SK-N-SH treated with all-trans-retinoic acid at 6 μM for 48 hours (cell line): ENCODE results near the gene GGNBP2.

Experiments
- ATAC-seq: fragments of 200-7000 bp; cut with Tn5 transposase; 3 replicates; pipeline ENCODE4 v1.9.1; 2020; ENCODE audit warnings: mild to moderate bottlenecking, moderate library complexity
- ARNTL ChIP-seq: fragments of 450-650 bp; formaldehyde crosslinking; IDR thresholded peaks from 2 replicates; pipeline ENCODE4 v1.5.0; 2020; ENCODE audit warnings: low read depth, mild to moderate bottlenecking, moderate library complexity, borderline replicate concordance
- ESRRG ChIP-seq: fragments of 250-450 bp; sonication (Bioruptor Pico); IDR thresholded peaks from 2 replicates; pipeline ENCODE4 v1.6.1; 2021; ENCODE audit warnings: mild to moderate bottlenecking
- GLIS3 ChIP-seq: fragments of 250-450 bp; sonication (Bioruptor Pico); IDR thresholded peaks from 2 replicates; pipeline ENCODE4 v1.5.0; 2020; ENCODE audit warnings: mild to moderate bottlenecking, moderate library complexity
- ISL1 ChIP-seq: fragments of 250-450 bp; sonication (Bioruptor Pico); IDR thresholded peaks from 2 replicates; pipeline ENCODE4 v2.1.2; 2022; ENCODE audit warnings: mild to moderate bottlenecking, moderate library complexity
- OSR1 ChIP-seq: fragments of 250-450 bp; sonication (Bioruptor Pico); IDR thresholded peaks from 2 replicates; pipeline ENCODE4 v1.8.0; 2022; ENCODE audit warnings: moderate library complexity, mild to moderate bottlenecking, inconsistent platforms
- RARB ChIP-seq: fragments of 250-450 bp; sonication (Bioruptor Pico); IDR thresholded peaks from 2 replicates; pipeline ENCODE4 v1.8.0; 2021; ENCODE audit warnings: mild to moderate bottlenecking, moderate library complexity
- SNAI2 ChIP-seq: fragments of 250-450 bp; sonication (Bioruptor Pico); IDR thresholded peaks from 2 replicates; pipeline ENCODE4 v1.5.0; 2020; ENCODE audit warnings: mild to moderate bottlenecking, moderate library complexity
- TCF4 ChIP-seq: fragments of 250-450 bp; sonication (Bioruptor Pico); IDR thresholded peaks from 2 replicates; pipeline ENCODE4 v1.8.0; 2021; ENCODE audit warnings: mild to moderate bottlenecking, moderate library complexity, borderline replicate concordance
- TOX ChIP-seq: fragments of 250-450 bp; sonication (Bioruptor Pico); IDR thresholded peaks from 2 replicates; pipeline ENCODE4 v1.8.0; 2021; ENCODE audit warnings: mild to moderate bottlenecking, moderate library complexity, borderline replicate concordance
- ZFP3 ChIP-seq: fragments of 250-450 bp; sonication (Bioruptor Pico); IDR thresholded peaks from 2 replicates; pipeline ENCODE4 v1.5.0; 2020; ENCODE audit warnings: mild to moderate bottlenecking, moderate library complexity
- ZFP30 ChIP-seq: fragments of 450-650 bp; formaldehyde crosslinking; IDR thresholded peaks from 2 replicates; pipeline ENCODE4 v1.5.0; 2022; ENCODE audit warnings: mild to moderate bottlenecking, moderate library complexity
- ZNF565 ChIP-seq: fragments of 450-650 bp; formaldehyde crosslinking; conservative IDR thresholded peaks from 2 replicates; pipeline ENCODE4 v1.5.0; 2020; ENCODE audit warnings: low read depth, mild to moderate bottlenecking, moderate library complexity
- ZNF70 ChIP-seq: fragments of 450-650 bp; formaldehyde crosslinking; IDR thresholded peaks from 2 replicates; pipeline ENCODE4 v1.5.0; 2020; ENCODE audit warnings: mild to moderate bottlenecking, moderate library complexity
- ZNF8 ChIP-seq: fragments of 450-650 bp; formaldehyde crosslinking; IDR thresholded peaks from 2 replicates; pipeline ENCODE4 v1.5.0; 2020; ENCODE audit warnings: mild to moderate bottlenecking, moderate library complexity
- TF ChIP-seq, protein P1 (sequence below): fragments of 250-450 bp; sonication (Bioruptor Pico); IDR thresholded peaks from 2 replicates; pipeline ENCODE4 v1.8.0; 2020; ENCODE audit warnings: mild to moderate bottlenecking, moderate library complexity, borderline replicate concordance
- TF ChIP-seq, protein P2 (sequence below): fragments of 250-450 bp; sonication (Bioruptor Pico); IDR thresholded peaks from 2 replicates; pipeline ENCODE4 v1.8.0; 2021; ENCODE audit warnings: low read depth, mild to moderate bottlenecking, moderate library complexity, borderline replicate concordance
- TF ChIP-seq, protein P3 (sequence below): fragments of 250-450 bp; sonication (Bioruptor Pico); IDR thresholded peaks from 2 replicates; pipeline ENCODE4 v1.5.1; 2020; ENCODE audit warnings: low read depth, mild to moderate bottlenecking, moderate library complexity
- TF ChIP-seq, protein P4 (sequence below): fragments of 250-450 bp; sonication (Bioruptor Pico); IDR thresholded peaks from 2 replicates; pipeline ENCODE4 v1.5.0; 2020; ENCODE audit warnings: mild to moderate bottlenecking, moderate library complexity
- TF ChIP-seq, protein P5 (sequence below): fragments of 250-450 bp; sonication (Bioruptor Pico); IDR thresholded peaks from 2 replicates; pipeline ENCODE4 v1.5.1; 2021; ENCODE audit warnings: mild to moderate bottlenecking, moderate library complexity

GGNBP2 gene

DNA sequence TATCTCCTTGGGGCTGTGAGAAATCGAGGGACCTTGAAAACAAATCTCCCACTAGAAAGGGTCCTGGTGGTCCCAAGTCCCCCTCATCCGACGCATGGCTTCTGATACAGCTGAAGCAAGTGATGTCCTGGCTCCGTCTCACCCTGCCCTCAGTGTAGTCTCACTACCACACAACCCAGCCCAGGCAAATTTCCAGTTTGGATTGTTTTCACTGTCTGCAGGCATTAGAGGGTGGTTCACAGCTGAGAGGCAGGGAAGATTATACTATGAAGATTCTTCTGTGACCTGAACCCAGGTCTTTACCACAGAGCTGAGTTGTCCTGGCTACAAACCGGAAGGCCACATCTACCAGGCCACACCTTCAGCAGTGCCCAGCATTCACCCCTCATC lies 40.6 kb upstream of the GGNBP2 start:
- TF ChIP-seq ESRRG (CRISPR knock-in tag), result no peak
- TF ChIP-seq, protein P1, sequence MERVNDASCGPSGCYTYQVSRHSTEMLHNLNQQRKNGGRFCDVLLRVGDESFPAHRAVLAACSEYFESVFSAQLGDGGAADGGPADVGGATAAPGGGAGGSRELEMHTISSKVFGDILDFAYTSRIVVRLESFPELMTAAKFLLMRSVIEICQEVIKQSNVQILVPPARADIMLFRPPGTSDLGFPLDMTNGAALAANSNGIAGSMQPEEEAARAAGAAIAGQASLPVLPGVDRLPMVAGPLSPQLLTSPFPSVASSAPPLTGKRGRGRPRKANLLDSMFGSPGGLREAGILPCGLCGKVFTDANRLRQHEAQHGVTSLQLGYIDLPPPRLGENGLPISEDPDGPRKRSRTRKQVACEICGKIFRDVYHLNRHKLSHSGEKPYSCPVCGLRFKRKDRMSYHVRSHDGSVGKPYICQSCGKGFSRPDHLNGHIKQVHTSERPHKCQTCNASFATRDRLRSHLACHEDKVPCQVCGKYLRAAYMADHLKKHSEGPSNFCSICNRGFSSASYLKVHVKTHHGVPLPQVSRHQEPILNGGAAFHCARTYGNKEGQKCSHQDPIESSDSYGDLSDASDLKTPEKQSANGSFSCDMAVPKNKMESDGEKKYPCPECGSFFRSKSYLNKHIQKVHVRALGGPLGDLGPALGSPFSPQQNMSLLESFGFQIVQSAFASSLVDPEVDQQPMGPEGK (CRISPR knock-in tag), result no peak
- no peak for ATAC-seq

DNA sequence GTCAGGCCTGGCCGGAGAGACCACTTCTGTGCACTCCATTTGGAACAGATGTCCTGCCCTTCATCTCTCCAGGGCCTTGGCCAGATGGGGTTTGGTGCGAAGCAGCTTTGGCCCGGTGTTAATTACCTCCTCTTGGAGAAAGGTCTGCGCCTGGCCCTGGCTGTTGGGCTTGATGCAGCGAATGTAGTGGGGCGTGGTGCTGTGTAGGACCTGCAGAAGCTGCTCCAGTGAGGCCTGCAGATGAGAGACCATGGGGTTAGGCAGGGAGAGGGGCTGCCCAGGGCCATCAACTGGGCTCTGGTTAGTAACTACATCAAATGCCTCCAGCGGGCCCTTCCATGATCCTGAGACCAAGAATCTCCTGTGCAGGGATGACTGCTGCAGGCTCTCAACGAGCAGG lies 39.5 kb upstream of the GGNBP2 start:
- no peak for ATAC-seq
- TF ChIP-seq ZNF70, result no peak
- no peak for TF ChIP-seq ESRRG (CRISPR knock-in tag)
- TF ChIP-seq ZNF565 (CRISPR knock-in tag), result no peak
- TF ChIP-seq GLIS3 (CRISPR knock-in tag), result no peak
- no peak for TF ChIP-seq ZFP30 (CRISPR knock-in tag)
- TF ChIP-seq SNAI2 (CRISPR knock-in tag), result no peak
- TF ChIP-seq OSR1 (CRISPR knock-in tag), result no peak
- TF ChIP-seq, protein P2, sequence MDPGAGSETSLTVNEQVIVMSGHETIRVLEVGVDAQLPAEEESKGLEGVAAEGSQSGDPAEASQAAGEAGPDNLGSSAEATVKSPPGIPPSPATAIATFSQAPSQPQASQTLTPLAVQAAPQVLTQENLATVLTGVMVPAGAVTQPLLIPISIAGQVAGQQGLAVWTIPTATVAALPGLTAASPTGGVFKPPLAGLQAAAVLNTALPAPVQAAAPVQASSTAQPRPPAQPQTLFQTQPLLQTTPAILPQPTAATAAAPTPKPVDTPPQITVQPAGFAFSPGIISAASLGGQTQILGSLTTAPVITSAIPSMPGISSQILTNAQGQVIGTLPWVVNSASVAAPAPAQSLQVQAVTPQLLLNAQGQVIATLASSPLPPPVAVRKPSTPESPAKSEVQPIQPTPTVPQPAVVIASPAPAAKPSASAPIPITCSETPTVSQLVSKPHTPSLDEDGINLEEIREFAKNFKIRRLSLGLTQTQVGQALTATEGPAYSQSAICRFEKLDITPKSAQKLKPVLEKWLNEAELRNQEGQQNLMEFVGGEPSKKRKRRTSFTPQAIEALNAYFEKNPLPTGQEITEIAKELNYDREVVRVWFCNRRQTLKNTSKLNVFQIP, result no peak

DNA sequence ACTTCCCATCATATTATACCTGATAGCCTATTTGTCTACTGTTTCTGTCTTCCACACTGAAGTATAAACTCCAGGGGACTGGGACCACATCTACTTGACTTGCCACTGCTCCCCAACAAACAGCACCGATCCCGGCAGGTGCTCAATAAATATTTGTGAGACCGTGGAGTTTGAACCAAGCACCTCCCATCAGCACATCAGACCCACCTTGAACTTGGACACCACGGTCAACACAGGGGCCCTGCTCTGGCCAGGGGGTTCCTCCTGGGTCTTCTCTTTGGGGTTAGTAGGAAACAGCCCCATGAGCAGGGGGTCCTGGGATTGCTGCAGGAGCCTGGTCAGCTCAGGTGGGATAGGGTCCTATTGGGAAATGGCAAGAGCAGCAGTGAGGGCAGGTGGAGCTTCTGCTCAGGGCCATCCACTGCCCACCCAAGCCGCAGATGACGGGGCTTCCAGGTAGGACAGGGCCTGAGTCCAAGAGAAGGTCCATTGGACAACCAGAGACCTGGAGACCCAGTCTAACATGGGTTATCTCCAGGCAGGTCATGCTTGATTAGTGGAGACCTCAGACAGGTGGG lies 38.4 kb upstream of the GGNBP2 start:
- TF ChIP-seq, protein P3, sequence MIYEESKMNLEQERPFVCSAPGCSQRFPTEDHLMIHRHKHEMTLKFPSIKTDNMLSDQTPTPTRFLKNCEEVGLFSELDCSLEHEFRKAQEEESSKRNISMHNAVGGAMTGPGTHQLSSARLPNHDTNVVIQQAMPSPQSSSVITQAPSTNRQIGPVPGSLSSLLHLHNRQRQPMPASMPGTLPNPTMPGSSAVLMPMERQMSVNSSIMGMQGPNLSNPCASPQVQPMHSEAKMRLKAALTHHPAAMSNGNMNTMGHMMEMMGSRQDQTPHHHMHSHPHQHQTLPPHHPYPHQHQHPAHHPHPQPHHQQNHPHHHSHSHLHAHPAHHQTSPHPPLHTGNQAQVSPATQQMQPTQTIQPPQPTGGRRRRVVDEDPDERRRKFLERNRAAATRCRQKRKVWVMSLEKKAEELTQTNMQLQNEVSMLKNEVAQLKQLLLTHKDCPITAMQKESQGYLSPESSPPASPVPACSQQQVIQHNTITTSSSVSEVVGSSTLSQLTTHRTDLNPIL, result no peak
- TF ChIP-seq, protein P1 (CRISPR knock-in tag), result no peak
- TF ChIP-seq, protein P4, sequence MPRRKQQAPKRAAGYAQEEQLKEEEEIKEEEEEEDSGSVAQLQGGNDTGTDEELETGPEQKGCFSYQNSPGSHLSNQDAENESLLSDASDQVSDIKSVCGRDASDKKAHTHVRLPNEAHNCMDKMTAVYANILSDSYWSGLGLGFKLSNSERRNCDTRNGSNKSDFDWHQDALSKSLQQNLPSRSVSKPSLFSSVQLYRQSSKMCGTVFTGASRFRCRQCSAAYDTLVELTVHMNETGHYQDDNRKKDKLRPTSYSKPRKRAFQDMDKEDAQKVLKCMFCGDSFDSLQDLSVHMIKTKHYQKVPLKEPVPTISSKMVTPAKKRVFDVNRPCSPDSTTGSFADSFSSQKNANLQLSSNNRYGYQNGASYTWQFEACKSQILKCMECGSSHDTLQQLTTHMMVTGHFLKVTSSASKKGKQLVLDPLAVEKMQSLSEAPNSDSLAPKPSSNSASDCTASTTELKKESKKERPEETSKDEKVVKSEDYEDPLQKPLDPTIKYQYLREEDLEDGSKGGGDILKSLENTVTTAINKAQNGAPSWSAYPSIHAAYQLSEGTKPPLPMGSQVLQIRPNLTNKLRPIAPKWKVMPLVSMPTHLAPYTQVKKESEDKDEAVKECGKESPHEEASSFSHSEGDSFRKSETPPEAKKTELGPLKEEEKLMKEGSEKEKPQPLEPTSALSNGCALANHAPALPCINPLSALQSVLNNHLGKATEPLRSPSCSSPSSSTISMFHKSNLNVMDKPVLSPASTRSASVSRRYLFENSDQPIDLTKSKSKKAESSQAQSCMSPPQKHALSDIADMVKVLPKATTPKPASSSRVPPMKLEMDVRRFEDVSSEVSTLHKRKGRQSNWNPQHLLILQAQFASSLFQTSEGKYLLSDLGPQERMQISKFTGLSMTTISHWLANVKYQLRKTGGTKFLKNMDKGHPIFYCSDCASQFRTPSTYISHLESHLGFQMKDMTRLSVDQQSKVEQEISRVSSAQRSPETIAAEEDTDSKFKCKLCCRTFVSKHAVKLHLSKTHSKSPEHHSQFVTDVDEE, result no peak
- TF ChIP-seq ZNF8 (CRISPR knock-in tag) (no peak), RARB (CRISPR knock-in tag) (no peak), ZNF565 (CRISPR knock-in tag) (no peak), TOX (CRISPR knock-in tag) (no peak), ISL1 (CRISPR knock-in tag) (no peak), ARNTL (no peak), ZNF70 (no peak), ESRRG (CRISPR knock-in tag) (no peak), TCF4 (no peak), SNAI2 (CRISPR knock-in tag) (no peak), OSR1 (CRISPR knock-in tag) (no peak), ZFP3 (CRISPR knock-in tag) (no peak)
- TF ChIP-seq, protein P2, result no peak
- TF ChIP-seq, protein P5, sequence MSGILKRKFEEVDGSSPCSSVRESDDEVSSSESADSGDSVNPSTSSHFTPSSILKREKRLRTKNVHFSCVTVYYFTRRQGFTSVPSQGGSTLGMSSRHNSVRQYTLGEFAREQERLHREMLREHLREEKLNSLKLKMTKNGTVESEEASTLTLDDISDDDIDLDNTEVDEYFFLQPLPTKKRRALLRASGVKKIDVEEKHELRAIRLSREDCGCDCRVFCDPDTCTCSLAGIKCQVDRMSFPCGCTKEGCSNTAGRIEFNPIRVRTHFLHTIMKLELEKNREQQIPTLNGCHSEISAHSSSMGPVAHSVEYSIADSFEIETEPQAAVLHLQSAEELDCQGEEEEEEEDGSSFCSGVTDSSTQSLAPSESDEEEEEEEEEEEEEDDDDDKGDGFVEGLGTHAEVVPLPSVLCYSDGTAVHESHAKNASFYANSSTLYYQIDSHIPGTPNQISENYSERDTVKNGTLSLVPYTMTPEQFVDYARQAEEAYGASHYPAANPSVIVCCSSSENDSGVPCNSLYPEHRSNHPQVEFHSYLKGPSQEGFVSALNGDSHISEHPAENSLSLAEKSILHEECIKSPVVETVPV (CRISPR knock-in tag), result no peak
- ATAC-seq, result no peak
